ENCODE data around the gene DHCR24.

The DHCR24 gene

GRCh38 chr1:54816130-54816529, 70.9 kb downstream of the DHCR24 start:
- no peak for DNase-seq (ENCODE audit: low read depth)

- DNase-seq (ENCODE audit: low read depth), result no peak
These were observed 71.7 kb downstream of the DHCR24 start for GRCh38 chr1:54815086-54815876.

GRCh38 chr1:54814571-54814970, 72.4 kb downstream of the DHCR24 start:
- DNase-seq (ENCODE audit: low read depth), result no peak

GRCh38 chr1:54814126-54814498, 72.9 kb downstream of the DHCR24 start:
- DNase-seq (ENCODE audit: low read depth), result no peak

GRCh38 chr1:54813485-54814125, 73.4 kb downstream of the DHCR24 start:
- no peak for DNase-seq (ENCODE audit: low read depth)

- no peak for DNase-seq (ENCODE audit: low read depth)
These were observed 74.1 kb downstream of the DHCR24 start for GRCh38 chr1:54812801-54813484.

GRCh38 chr1:54811739-54812655, 75.0 kb downstream of the DHCR24 start:
- DNase-seq (ENCODE audit: low read depth), result no peak

GRCh38 chr1:54811066-54811465, 75.9 kb downstream of the DHCR24 start:
- DNase-seq (ENCODE audit: low read depth), result no peak

GRCh38 chr1:54810153-54810942, 76.6 kb downstream of the DHCR24 start:
- DNase-seq (ENCODE audit: low read depth), result peak; percentile 49

- DNase-seq (ENCODE audit: low read depth), result no peak
These were observed 77.4 kb downstream of the DHCR24 start for GRCh38 chr1:54809496-54810074.

- no peak for DNase-seq (ENCODE audit: low read depth)
These were observed 78.4 kb downstream of the DHCR24 start for GRCh38 chr1:54808443-54809207.

GRCh38 chr1:54807756-54808155, 79.2 kb downstream of the DHCR24 start:
- no peak for DNase-seq (ENCODE audit: low read depth)

- no peak for DNase-seq (ENCODE audit: low read depth)
These were observed 79.9 kb downstream of the DHCR24 start for GRCh38 chr1:54806931-54807611.

GRCh38 chr1:54805981-54806381, 81.0 kb downstream of the DHCR24 start:
- no peak for DNase-seq (ENCODE audit: low read depth)

- no peak for DNase-seq (ENCODE audit: low read depth)
These were observed 81.5 kb downstream of the DHCR24 start for GRCh38 chr1:54805466-54805865.

GRCh38 chr1:54804471-54805132, 82.4 kb downstream of the DHCR24 start:
- DNase-seq (ENCODE audit: low read depth), result no peak

- no peak for DNase-seq (ENCODE audit: low read depth)
These were observed 83.1 kb downstream of the DHCR24 start for GRCh38 chr1:54803761-54804470.

Measured in activated T-cell treated with anti-CD3 and anti-CD28 coated beads for 1 hour (primary cell).